K562 (cell line): ENCODE data around the gene MRPL52. TPM values are rescaled to one million over a fixed set of nuclear protein-coding genes. Genes with fewer than 3 reads are reported as not detected.
A peak's percentile ranks its signal among the peaks of the same experiment; 100 is the strongest.

Source experiments
- ATAC-seq: fragments of 200-7000 bp; cut with Tn5 transposase; 3 replicates; pipeline ENCODE4 v1.9.1; 2020; ENCODE audit warnings: moderate library complexity
- BruUV-seq: library from RNA; stranded (reverse); fragments of 400-500 nt; replicated peaks from 2 replicates; lab custom pipeline; 2021; lab: Mats Ljungman, UMichigan
- CTCF ChIA-PET: fragments of 300-600 bp; formaldehyde crosslinking; extraction: SDS; loops from one replicate; lab custom pipeline; 2021; ENCODE audit warnings: low intra/inter-chr PET ratio; lab: Yijun Ruan, JAX
- POLR2A ChIA-PET: fragments of 300-600, 350-650 bp; sonication (Branson Sonifier 250); formaldehyde crosslinking; extraction: SDS; loops from one replicate; lab custom pipeline; 2021; ENCODE audit warnings: antibody characterized with exemption, inconsistent platforms; lab: Yijun Ruan, JAX
- DNase-seq, 4 experiments: peaks; one replicate each; pipeline versions ENCODE4 v3.0.0 to v3.0.0-alpha.2; 2011 to 2018; ENCODE audit warnings: low spot score in 3 of 4, mixed read lengths in 3 of 4; ENCODE audit errors: extremely low read depth in 1 of 4
- FAIRE-seq: peaks from 2 replicates; lab custom pipeline; 2011; peaks lifted over from hg19 to GRCh38; lab: Jason Lieb, UNC
- H2AFZ ChIP-seq: 2 replicates; pipeline ENCODE4 v1.6.0; 2011; ENCODE audit warnings: low read depth, low read length, control low read depth, inconsistent platforms
- H3K27ac ChIP-seq: fragments of 200-600 bp; 3 replicates; pipeline ENCODE4 v1.8.0; 2011; ENCODE audit warnings: low read depth, mild to moderate bottlenecking, control low read depth, inconsistent platforms, low read length, moderate library complexity, mixed read lengths; ENCODE audit errors: extremely low read depth
- H3K27me3 ChIP-seq, 2 experiments: fragments of 300-600 bp in 1 of 2; 2 replicates in 1 of 2; 3 replicates in 1 of 2; pipeline versions ENCODE4 v1.6.0 to v1.8.0; 2011; ENCODE audit warnings: inconsistent platforms in 2 of 2, low read length in 2 of 2, mild to moderate bottlenecking in 1 of 2, mixed read lengths in 1 of 2, moderate library complexity in 1 of 2; ENCODE audit not compliant: control insufficient read depth in 2 of 2, insufficient read depth in 2 of 2
- H3K36me3 ChIP-seq: fragments of 300-600 bp; 3 replicates; pipeline ENCODE4 v1.8.0; 2011; ENCODE audit warnings: mild to moderate bottlenecking, low read length, inconsistent platforms; ENCODE audit not compliant: control insufficient read depth, insufficient read depth
- H3K4me1 ChIP-seq, 2 experiments: fragments of 200-600 bp in 1 of 2; replicated peaks in 1 of 2; 2 replicates in 1 of 2; 3 replicates in 1 of 2; pipeline versions ENCODE4 v1.5.1 to v1.8.0; 2011; ENCODE audit warnings: inconsistent platforms in 2 of 2, low read length in 2 of 2, mild to moderate bottlenecking in 1 of 2, mixed read lengths in 1 of 2, moderate library complexity in 1 of 2; ENCODE audit not compliant: control insufficient read depth in 2 of 2, insufficient read depth in 2 of 2
- H3K4me2 ChIP-seq: 2 replicates; pipeline ENCODE4 v1.6.1; 2011; ENCODE audit warnings: low read length, control low read depth, inconsistent platforms, mixed read lengths; ENCODE audit not compliant: insufficient read depth
- H3K4me3 ChIP-seq: fragments of 200-600 bp; sonication (generic), shearing (Covaris generic); 2 replicates; pipeline ENCODE4 v1.5.1; 2016; ENCODE audit warnings: control low read depth, inconsistent platforms
- H3K79me2 ChIP-seq: fragments of 200-600 bp; 3 replicates; pipeline ENCODE4 v1.8.0; 2011; ENCODE audit warnings: low read length, inconsistent platforms; ENCODE audit not compliant: control insufficient read depth, insufficient read depth
- H3K9ac ChIP-seq, 2 experiments: 2 replicates each; pipeline versions ENCODE4 v1.6.0 to v1.6.1; 2011; ENCODE audit warnings: low read depth in 2 of 2, low read length in 2 of 2, control low read depth in 1 of 2, inconsistent platforms in 1 of 2, mild to moderate bottlenecking in 1 of 2, mixed read lengths in 1 of 2; ENCODE audit not compliant: insufficient read depth in 1 of 2
- H3K9me1 ChIP-seq: one replicate; pipeline ENCODE4 v1.6.0; 2011; ENCODE audit warnings: inconsistent platforms, mild to moderate bottlenecking, low read length, moderate library complexity; ENCODE audit not compliant: control insufficient read depth, insufficient read depth
- H3K9me3 ChIP-seq: replicated peaks from 2 replicates; pipeline ENCODE4 v1.5.1; 2011; ENCODE audit warnings: low read depth, low read length, inconsistent platforms; ENCODE audit not compliant: control insufficient read depth, insufficient read depth
- H4K20me1 ChIP-seq: replicated peaks from 2 replicates; pipeline ENCODE4 v1.6.1; 2011; ENCODE audit warnings: low read length, inconsistent platforms, mixed read lengths; ENCODE audit not compliant: control insufficient read depth, insufficient read depth
- CEBPB ChIP-seq: fragments of 450-650 bp; IDR thresholded peaks from 2 replicates; pipeline ENCODE4 v1.6.1; 2016; ENCODE audit warnings: missing genetic modification characterization, missing compliant biosample characterization
- EGR1 ChIP-seq: fragments of 450-650 bp; conservative IDR thresholded peaks from 2 replicates; pipeline ENCODE4 v1.6.1; 2017; ENCODE audit warnings: mild to moderate bottlenecking
- ETS2 ChIP-seq: IDR thresholded peaks from 2 replicates; pipeline ENCODE4 v1.6.1; 2016; ENCODE audit warnings: borderline replicate concordance, missing genetic modification characterization, mild to moderate bottlenecking, moderate library complexity, missing compliant biosample characterization; ENCODE audit not compliant: poor library complexity, severe bottlenecking
- HOXB6 ChIP-seq: fragments of 250-450 bp; sonication (Bioruptor Pico); IDR thresholded peaks from 2 replicates; pipeline ENCODE4 v1.5.1; 2022; ENCODE audit warnings: mild to moderate bottlenecking, borderline replicate concordance
- LARP7 ChIP-seq: fragments of 450-650 bp; IDR thresholded peaks from 2 replicates; pipeline ENCODE4 v1.6.1; 2016
- MCM7 ChIP-seq, 2 experiments: fragments of 450-650 bp; IDR thresholded peaks; 2 replicates each; pipeline ENCODE4 v1.6.1; 2016 to 2018
- NR3C1 ChIP-seq: sonication (generic); formaldehyde crosslinking; IDR thresholded peaks from 2 replicates; pipeline ENCODE4 v1.8.1; 2022; ENCODE audit warnings: missing genetic modification reagents
- PYGO2 ChIP-seq: fragments of 450-650 bp; IDR thresholded peaks from 2 replicates; pipeline ENCODE4 v1.6.1; 2016; ENCODE audit warnings: mild to moderate bottlenecking, missing genetic modification characterization, moderate library complexity, missing compliant biosample characterization
- SREBF1 ChIP-seq: fragments of 150-350 bp; IDR thresholded peaks from 2 replicates; pipeline ENCODE4 v1.6.1; 2014; ENCODE audit warnings: antibody characterized with exemption, low read depth, low read length, borderline replicate concordance
- TCF7 ChIP-seq: sonication (generic); IDR thresholded peaks from 2 replicates; pipeline ENCODE4 v1.6.1; 2016; ENCODE audit warnings: antibody characterized with exemption, borderline replicate concordance
- ZC3H8 ChIP-seq: fragments of 450-650 bp; IDR thresholded peaks from 2 replicates; pipeline ENCODE4 v1.6.1; 2017
- ZNF175 ChIP-seq: fragments of 200-800 bp; sonication (Bioruptor generic); IDR thresholded peaks from 2 replicates; pipeline ENCODE4 v1.6.1; 2016; ENCODE audit warnings: low read depth, mild to moderate bottlenecking, missing genetic modification characterization, missing compliant biosample characterization
- ZNF316 ChIP-seq: fragments of 450-650 bp; IDR thresholded peaks from 2 replicates; pipeline ENCODE4 v1.6.1; 2016
- ZNF707 ChIP-seq: fragments of 250-450 bp; sonication (Bioruptor Pico); conservative IDR thresholded peaks from 2 replicates; pipeline ENCODE4 v1.8.0; 2022; ENCODE audit warnings: inconsistent platforms, mild to moderate bottlenecking, moderate library complexity
- WGBS: fragments of 100-300 bp; shearing (Covaris generic); methylation state at CpG from one replicate; pipeline ENCODE4 v1.1.6; 2016; ENCODE audit warnings: low coverage, mixed read lengths; ENCODE audit not compliant: insufficient coverage; ENCODE audit errors: missing lambda C conversion rate; 5-methylcytosine and 5-hydroxymethylcytosine counted together
- in situ Hi-C: fragments of 300-500 bp; cut with MboI; formaldehyde crosslinking; loops from 4 replicates; pipeline ENCODE4 v1.15.0; 2018; ENCODE audit warnings: inconsistent platforms, mixed read lengths
- intact Hi-C: fragments of 100-400 bp; cut with micrococcal nuclease; formaldehyde crosslinking; loops from 2 replicates; pipeline ENCODE4 v1.14.2; 2022
- polyA plus RNA-seq, 8 experiments: library from polyadenylated mRNA; depleted of rRNA in 4 of 8; stranded (reverse) in 5 of 8; unstranded in 3 of 8; fragments of >200 nt; fragmentation: Nextera tagmentation in 2 of 8; fragmentation: Illumina TruSeq in 1 of 8; extraction: Ambion mirVana in 2 of 8; extraction: Trizol in 1 of 8; gene quantifications; 2 replicates each; pipeline versions ENCODE4 v1.2.1 to v1.2.3, GENCODE V29; 2011 to 2014; ENCODE audit warnings: inconsistent platforms in 1 of 8, missing spikeins in 1 of 8
- total RNA-seq, 7 experiments: library from RNA; depleted of rRNA in 6 of 7; stranded (reverse); fragments of >200 nt in 6 of 7; fragmentation: Illumina TruSeq in 2 of 7; extraction: Trizol in 2 of 7; gene quantifications; 2 replicates each; pipeline versions ENCODE4 v1.2.1 to v1.2.3, GENCODE V29; 2011 to 2021; ENCODE audit warnings: low replicate concordance in 1 of 7
- TF ChIP-seq, protein P1 (sequence below): fragments of 250-450 bp; sonication (Bioruptor Pico); IDR thresholded peaks from 2 replicates; pipeline ENCODE4 v1.9.0; 2021; ENCODE audit warnings: mild to moderate bottlenecking, inconsistent platforms
- TF ChIP-seq, protein P2 (sequence below): fragments of 450-650 bp; IDR thresholded peaks from 2 replicates; pipeline ENCODE4 v1.6.1; 2016; ENCODE audit warnings: missing biosample characterization, missing genetic modification characterization
- TF ChIP-seq, protein P3 (sequence below): fragments of 450-650 bp; IDR thresholded peaks from 2 replicates; pipeline ENCODE4 v1.6.1; 2017; ENCODE audit warnings: antibody characterized with exemption, mild to moderate bottlenecking

The MRPL52 gene
- total and polyA plus RNA-seq, 9 of the 15 experiments (the other 6 are each of a cell fraction or from before 2014, with no cell fraction given) = 56.5 to 213 (median 168) TPM

DNA sequence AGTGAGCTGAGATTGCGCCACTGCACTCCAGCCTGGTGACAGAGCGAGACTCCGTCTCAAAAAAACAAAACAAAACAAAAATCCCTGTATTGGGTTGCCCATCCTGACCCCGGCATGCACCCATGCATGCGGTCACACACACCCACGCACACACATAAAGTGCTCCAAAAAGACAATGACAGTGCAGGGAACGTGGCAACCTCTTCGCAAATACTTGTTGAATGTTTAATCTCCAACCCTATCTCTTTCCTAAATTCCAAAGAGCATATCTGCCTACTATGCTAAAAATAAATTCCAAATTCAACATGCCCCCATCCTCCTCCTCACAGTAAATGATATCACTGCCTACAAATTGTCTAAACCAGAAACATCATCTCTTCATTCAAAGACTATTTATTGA is 28.0 kb upstream of the MRPL52 start:
- Histone ChIP-seq H2AFZ (no peak overlapping the region), H3K27me3 (peaks cover 0 to 9% of the 10 kb centered on the region in 2 experiments; a peak in 2 of 5 replicates), H3K79me2 (no peaks in the 10 kb centered on the region)
- TF ChIP-seq, protein P1, sequence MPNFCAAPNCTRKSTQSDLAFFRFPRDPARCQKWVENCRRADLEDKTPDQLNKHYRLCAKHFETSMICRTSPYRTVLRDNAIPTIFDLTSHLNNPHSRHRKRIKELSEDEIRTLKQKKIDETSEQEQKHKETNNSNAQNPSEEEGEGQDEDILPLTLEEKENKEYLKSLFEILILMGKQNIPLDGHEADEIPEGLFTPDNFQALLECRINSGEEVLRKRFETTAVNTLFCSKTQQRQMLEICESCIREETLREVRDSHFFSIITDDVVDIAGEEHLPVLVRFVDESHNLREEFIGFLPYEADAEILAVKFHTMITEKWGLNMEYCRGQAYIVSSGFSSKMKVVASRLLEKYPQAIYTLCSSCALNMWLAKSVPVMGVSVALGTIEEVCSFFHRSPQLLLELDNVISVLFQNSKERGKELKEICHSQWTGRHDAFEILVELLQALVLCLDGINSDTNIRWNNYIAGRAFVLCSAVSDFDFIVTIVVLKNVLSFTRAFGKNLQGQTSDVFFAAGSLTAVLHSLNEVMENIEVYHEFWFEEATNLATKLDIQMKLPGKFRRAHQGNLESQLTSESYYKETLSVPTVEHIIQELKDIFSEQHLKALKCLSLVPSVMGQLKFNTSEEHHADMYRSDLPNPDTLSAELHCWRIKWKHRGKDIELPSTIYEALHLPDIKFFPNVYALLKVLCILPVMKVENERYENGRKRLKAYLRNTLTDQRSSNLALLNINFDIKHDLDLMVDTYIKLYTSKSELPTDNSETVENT = no peak
- TF ChIP-seq ZC3H8 = no peak
- TF ChIP-seq ZNF707 (CRISPR knock-in tag) = no peak
- no peak for TF ChIP-seq HOXB6 (CRISPR knock-in tag)
- no peak for TF ChIP-seq ZNF175 (CRISPR knock-in tag)
- no peak for TF ChIP-seq PYGO2
- TF ChIP-seq, protein P2, sequence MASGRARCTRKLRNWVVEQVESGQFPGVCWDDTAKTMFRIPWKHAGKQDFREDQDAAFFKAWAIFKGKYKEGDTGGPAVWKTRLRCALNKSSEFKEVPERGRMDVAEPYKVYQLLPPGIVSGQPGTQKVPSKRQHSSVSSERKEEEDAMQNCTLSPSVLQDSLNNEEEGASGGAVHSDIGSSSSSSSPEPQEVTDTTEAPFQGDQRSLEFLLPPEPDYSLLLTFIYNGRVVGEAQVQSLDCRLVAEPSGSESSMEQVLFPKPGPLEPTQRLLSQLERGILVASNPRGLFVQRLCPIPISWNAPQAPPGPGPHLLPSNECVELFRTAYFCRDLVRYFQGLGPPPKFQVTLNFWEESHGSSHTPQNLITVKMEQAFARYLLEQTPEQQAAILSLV = no peak
- TF ChIP-seq NR3C1 (CRISPR knock-in tag) = no peak
- TF ChIP-seq SREBF1 = no peak
- TF ChIP-seq, protein P3, sequence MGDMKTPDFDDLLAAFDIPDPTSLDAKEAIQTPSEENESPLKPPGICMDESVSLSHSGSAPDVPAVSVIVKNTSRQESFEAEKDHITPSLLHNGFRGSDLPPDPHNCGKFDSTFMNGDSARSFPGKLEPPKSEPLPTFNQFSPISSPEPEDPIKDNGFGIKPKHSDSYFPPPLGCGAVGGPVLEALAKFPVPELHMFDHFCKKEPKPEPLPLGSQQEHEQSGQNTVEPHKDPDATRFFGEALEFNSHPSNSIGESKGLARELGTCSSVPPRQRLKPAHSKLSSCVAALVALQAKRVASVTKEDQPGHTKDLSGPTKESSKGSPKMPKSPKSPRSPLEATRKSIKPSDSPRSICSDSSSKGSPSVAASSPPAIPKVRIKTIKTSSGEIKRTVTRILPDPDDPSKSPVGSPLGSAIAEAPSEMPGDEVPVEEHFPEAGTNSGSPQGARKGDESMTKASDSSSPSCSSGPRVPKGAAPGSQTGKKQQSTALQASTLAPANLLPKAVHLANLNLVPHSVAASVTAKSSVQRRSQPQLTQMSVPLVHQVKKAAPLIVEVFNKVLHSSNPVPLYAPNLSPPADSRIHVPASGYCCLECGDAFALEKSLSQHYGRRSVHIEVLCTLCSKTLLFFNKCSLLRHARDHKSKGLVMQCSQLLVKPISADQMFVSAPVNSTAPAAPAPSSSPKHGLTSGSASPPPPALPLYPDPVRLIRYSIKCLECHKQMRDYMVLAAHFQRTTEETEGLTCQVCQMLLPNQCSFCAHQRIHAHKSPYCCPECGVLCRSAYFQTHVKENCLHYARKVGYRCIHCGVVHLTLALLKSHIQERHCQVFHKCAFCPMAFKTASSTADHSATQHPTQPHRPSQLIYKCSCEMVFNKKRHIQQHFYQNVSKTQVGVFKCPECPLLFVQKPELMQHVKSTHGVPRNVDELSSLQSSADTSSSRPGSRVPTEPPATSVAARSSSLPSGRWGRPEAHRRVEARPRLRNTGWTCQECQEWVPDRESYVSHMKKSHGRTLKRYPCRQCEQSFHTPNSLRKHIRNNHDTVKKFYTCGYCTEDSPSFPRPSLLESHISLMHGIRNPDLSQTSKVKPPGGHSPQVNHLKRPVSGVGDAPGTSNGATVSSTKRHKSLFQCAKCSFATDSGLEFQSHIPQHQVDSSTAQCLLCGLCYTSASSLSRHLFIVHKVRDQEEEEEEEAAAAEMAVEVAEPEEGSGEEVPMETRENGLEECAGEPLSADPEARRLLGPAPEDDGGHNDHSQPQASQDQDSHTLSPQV = no peak
- TF ChIP-seq TCF7 = no peak
- TF ChIP-seq CEBPB (tag) = 0 out of 2 replicates have a peak, but pooled peaks have one; percentile 2
- TF ChIP-seq LARP7 = no peak
- TF ChIP-seq ETS2 = no peak
- TF ChIP-seq MCM7 (IDR thresholded peaks at IDR 0.05) = no peak
- TF ChIP-seq EGR1 = peak; percentile 61
- TF ChIP-seq ZNF316 = peak; percentile 24; the same call in 1 of the 2 replicates
- TF ChIP-seq, all 486 proteins: peak for 3
- ChIA-PET POLR2A (interaction anchor here (1.3 kb wide), 1 partner anchor 10 kb away, joined by 5 read pairs; no protein-coding TSS in a partner anchor), CTCF (no interaction called here)
- whole genome bisulfite sequencing = 21% methylated on average over 8 of the region's 8 CpGs
- Histone ChIP-seq H3K9me3 (no peaks in the 10 kb centered on the region), H3K36me3 (no peaks in the 10 kb centered on the region), H3K4me1 (peaks cover 7 to 11% of the 10 kb centered on the region in 2 experiments; a peak in 4 of 5 replicates), H3K9ac (no peak overlapping the region), H3K9me1 (no peaks in the 10 kb centered on the region), H4K20me1 (no peaks in the 10 kb centered on the region), H3K27ac (no peak overlapping the region), H3K4me2 (no peak overlapping the region), H3K4me3 (no peak overlapping the region)
- in situ Hi-C loops = no loop called here
- intact Hi-C loops = no loop called here
- FAIRE-seq (no peak), ATAC-seq (no peak), DNase-seq (no peak)
- BruUV-seq = no TSS peak
